ENCODE measurements around the gene METTL1.

METTL1 gene

DNA sequence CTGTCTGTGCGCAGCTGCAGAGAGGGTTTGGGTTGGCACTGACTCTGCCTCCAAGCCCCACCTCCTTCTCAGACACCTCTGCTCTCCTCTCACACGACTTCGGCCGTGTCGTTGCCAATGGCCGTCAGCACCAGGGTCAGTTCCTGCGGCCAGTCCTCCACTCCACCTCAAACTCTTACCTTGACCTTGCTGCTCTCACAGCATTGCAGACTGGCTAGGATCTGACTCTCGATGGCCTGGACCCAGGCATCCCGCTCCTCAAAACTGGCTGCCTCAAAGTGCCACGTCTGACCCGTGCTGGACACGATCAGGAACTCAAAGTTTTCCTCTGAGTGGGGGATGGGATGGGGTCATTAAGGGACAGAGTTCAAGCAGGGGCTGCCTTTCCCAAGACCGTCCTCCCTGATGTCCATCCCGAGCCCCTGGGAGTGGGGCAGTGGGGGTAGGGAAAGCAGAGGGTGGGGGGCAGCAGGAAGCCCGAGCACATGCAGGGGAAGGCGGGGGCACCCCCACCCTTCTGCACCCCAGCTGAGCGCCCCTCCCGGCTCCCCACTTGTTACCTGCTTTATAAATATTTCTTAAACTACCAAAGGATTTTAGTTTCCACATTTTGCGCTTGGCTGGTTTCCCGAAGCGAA, 44.0 kb downstream of the METTL1 start:
- no peaks in the 10 kb centered on the region for H3K27me3 ChIP-seq (ENCODE audit: insufficient read depth, poor library complexity, severe bottlenecking)
- H3K4me3 ChIP-seq (replicated peaks; ENCODE audit: insufficient read depth, low read length) = no peak overlapping the region
- H3K27ac ChIP-seq (replicated peaks) = no peak overlapping the region
- DNase-seq (ENCODE audit: low read depth in 1 of 2, low spot score in 1 of 2) = no peak
- no peak for TF ChIP-seq SPI1 (IDR thresholded peaks at IDR 0.05; ENCODE audit: borderline replicate concordance, low read depth)
- TF ChIP-seq, protein P1, sequence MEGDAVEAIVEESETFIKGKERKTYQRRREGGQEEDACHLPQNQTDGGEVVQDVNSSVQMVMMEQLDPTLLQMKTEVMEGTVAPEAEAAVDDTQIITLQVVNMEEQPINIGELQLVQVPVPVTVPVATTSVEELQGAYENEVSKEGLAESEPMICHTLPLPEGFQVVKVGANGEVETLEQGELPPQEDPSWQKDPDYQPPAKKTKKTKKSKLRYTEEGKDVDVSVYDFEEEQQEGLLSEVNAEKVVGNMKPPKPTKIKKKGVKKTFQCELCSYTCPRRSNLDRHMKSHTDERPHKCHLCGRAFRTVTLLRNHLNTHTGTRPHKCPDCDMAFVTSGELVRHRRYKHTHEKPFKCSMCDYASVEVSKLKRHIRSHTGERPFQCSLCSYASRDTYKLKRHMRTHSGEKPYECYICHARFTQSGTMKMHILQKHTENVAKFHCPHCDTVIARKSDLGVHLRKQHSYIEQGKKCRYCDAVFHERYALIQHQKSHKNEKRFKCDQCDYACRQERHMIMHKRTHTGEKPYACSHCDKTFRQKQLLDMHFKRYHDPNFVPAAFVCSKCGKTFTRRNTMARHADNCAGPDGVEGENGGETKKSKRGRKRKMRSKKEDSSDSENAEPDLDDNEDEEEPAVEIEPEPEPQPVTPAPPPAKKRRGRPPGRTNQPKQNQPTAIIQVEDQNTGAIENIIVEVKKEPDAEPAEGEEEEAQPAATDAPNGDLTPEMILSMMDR (IDR thresholded peaks at IDR 0.05; ENCODE audit: insufficient read depth, low read length) = no peak

DNA sequence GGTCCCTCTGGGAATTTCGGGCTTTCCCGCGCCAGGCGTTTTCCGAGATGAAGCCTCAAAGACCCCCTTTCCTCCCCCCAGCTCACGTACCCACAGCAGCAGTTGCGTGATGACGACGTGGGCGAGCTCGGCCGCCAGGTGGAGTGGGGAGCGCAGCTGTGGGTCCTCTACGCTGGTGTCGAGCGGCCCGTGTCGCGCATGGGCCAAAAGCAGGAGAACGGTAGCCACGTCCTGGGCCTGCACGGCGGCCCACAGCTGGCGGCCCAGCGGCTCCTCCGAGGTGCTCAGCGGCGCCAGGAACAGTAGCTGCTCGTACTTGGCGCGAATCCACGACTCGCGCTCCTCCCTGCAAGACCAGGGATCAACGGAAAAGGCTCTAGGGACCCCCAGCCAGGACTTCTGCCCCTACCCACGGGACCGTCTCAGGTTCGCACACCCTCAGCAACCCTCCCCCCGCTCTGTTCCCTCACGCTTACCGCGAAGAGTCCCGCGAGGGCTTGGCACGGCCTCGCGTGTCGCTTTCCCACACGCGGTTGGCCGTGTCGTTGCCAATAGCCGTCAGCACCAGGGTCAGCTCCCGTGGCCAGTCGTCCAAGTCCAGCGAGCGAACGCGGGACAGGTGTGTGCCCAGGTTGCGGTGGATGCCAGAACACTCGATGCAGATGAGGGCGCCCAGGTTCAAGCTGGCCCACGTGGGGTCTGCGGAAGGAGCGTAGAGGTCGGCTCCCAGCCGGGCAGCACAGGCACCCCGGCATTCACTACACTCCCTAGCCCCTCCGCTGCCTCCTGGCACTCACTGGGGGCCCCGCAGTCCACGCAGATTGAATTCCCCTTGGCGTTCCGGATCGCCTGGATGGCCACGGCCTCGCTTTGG, 44.8 kb downstream of the METTL1 start:
- no peaks in the 10 kb centered on the region for H3K27me3 ChIP-seq (ENCODE audit: insufficient read depth, poor library complexity, severe bottlenecking)
- DNase-seq (ENCODE audit: low read depth in 1 of 2, low spot score in 1 of 2) = no peak
- H3K27ac ChIP-seq (replicated peaks) = no peak overlapping the region
- no peak for TF ChIP-seq POLR2AphosphoS5 (IDR thresholded peaks at IDR 0.05; ENCODE audit: low read depth)
- TF ChIP-seq, protein P2, sequence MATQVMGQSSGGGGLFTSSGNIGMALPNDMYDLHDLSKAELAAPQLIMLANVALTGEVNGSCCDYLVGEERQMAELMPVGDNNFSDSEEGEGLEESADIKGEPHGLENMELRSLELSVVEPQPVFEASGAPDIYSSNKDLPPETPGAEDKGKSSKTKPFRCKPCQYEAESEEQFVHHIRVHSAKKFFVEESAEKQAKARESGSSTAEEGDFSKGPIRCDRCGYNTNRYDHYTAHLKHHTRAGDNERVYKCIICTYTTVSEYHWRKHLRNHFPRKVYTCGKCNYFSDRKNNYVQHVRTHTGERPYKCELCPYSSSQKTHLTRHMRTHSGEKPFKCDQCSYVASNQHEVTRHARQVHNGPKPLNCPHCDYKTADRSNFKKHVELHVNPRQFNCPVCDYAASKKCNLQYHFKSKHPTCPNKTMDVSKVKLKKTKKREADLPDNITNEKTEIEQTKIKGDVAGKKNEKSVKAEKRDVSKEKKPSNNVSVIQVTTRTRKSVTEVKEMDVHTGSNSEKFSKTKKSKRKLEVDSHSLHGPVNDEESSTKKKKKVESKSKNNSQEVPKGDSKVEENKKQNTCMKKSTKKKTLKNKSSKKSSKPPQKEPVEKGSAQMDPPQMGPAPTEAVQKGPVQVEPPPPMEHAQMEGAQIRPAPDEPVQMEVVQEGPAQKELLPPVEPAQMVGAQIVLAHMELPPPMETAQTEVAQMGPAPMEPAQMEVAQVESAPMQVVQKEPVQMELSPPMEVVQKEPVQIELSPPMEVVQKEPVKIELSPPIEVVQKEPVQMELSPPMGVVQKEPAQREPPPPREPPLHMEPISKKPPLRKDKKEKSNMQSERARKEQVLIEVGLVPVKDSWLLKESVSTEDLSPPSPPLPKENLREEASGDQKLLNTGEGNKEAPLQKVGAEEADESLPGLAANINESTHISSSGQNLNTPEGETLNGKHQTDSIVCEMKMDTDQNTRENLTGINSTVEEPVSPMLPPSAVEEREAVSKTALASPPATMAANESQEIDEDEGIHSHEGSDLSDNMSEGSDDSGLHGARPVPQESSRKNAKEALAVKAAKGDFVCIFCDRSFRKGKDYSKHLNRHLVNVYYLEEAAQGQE (IDR thresholded peaks at IDR 0.05; ENCODE audit: insufficient replicate concordance, low read depth) = peak; percentile 65
- no peak for TF ChIP-seq SPI1 (IDR thresholded peaks at IDR 0.05; ENCODE audit: borderline replicate concordance, low read depth)
- TF ChIP-seq, protein P1 (IDR thresholded peaks at IDR 0.05; ENCODE audit: insufficient read depth, low read length) = no peak
- no peak for TF ChIP-seq GABPA (IDR thresholded peaks at IDR 0.05; ENCODE audit: low read depth)
- no peak overlapping the region for H3K4me3 ChIP-seq (replicated peaks; ENCODE audit: insufficient read depth, low read length)

DNA sequence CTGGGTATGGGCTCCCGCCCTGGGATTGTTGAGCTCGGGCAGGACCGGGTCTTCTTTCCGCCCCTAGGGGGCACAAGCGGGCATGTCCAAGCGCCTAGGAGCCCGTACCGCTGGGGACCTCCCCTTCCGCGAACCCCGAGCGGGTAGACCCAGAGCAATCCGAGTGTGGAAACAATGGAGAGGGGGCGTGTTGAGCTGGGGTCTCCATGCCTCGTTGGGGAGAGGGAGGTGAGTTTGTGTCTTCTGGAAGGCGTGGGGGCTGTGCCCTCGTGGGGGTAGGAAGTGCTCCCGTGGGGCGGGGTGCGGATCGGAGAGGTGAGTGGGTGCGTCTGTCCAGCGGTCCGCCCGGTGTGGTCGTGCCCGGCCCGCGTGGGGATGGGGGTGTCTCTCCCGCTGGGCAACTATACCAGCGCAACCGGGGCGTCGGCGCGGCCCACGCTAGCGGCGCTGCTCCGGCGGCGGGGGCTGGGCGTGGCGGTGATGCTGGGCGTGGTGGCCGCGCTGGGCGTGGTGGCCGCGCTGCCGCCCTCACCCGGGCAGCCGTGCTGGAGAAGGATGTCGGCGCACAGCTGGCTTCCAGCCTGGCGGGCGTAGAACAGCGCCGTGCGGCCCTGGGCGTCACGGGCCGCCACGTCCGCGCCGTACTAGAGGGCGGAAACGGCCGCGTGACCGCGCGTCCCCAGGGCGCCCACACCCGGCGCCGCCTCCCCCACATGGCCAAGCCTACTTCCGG, 45.6 kb downstream of the METTL1 start:
- H3K27ac ChIP-seq (replicated peaks) = no peak overlapping the region
- no peak for DNase-seq (ENCODE audit: low read depth in 1 of 2, low spot score in 1 of 2)
- H3K4me3 ChIP-seq (replicated peaks; ENCODE audit: insufficient read depth, low read length) = no peak overlapping the region
- H3K27me3 ChIP-seq (ENCODE audit: insufficient read depth, poor library complexity, severe bottlenecking) = no peaks in the 10 kb centered on the region
- TF ChIP-seq, protein P2 (IDR thresholded peaks at IDR 0.05; ENCODE audit: insufficient replicate concordance, low read depth) = no peak
- TF ChIP-seq, protein P1 (IDR thresholded peaks at IDR 0.05; ENCODE audit: insufficient read depth, low read length) = no peak
- no peak for TF ChIP-seq SPI1 (IDR thresholded peaks at IDR 0.05; ENCODE audit: borderline replicate concordance, low read depth)
- no peak for TF ChIP-seq GABPA (IDR thresholded peaks at IDR 0.05; ENCODE audit: low read depth)
- TF ChIP-seq POLR2AphosphoS5 (IDR thresholded peaks at IDR 0.05; ENCODE audit: low read depth) = no peak

All from HL-60 (cell line).